Ovary (tissue), 3 donors: ENCODE results near the gene CELA2A.
"Not testable (repeated sequence)": the region's sequence is repeated elsewhere in the genome, so short reads cannot be mapped to it uniquely, and the experiment has no call there.

Source experiments
- EP300 ChIP-seq: sonication (generic); formaldehyde crosslinking; IDR thresholded peaks from one replicate; pipeline ENCODE4 v1.6.1; 2017; ENCODE audit warnings: antibody characterized with exemption
- POLR2A ChIP-seq: fragments of 450-650 bp; IDR thresholded peaks from one replicate; pipeline ENCODE4 v1.6.1; 2017; ENCODE audit warnings: antibody characterized with exemption, mild to moderate bottlenecking, moderate library complexity
- TF ChIP-seq, protein P1 (sequence below), 3 donors: fragments of 450-650 bp in 2 of 3; fragments of 200-600 bp in 1 of 3; IDR thresholded peaks; one replicate each; pipeline versions ENCODE4 v1.5.1 to v1.8.0; 2016 to 2022; ENCODE audit warnings: antibody characterized with exemption in 3 of 3, mild to moderate bottlenecking in 1 of 3
- donor health status: DM: no; HTN: no; CAD: no.

DNA sequence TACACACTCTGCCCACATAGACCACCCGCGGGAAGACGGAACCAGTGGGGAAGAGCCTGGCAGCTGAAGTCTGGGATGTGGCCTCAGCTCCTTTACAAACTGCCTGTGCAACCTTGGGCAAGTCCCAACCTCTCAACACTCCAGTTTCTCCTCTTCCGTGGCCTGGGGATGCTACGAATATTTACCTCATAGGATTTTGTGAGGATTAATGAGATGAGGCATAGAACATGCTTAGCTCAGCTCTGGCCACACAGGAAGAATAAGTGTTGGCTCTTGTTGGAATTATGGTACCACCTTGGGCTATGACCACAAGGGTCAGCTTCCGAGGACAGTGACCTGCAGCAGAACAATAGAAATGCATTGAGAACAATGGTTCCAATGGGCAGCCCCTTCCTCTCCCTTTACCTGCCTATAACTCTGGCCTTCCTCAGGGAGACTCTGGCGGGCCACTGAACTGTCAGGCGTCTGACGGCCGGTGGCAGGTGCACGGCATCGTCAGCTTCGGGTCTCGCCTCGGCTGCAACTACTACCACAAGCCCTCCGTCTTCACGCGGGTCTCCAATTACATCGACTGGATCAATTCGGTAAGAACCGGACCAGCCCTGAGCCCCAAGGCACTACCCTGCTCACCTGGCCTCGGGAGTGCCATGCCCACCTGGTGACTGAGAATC, 10.6 kb downstream of the CELA2A start:
- TF ChIP-seq, protein P1, sequence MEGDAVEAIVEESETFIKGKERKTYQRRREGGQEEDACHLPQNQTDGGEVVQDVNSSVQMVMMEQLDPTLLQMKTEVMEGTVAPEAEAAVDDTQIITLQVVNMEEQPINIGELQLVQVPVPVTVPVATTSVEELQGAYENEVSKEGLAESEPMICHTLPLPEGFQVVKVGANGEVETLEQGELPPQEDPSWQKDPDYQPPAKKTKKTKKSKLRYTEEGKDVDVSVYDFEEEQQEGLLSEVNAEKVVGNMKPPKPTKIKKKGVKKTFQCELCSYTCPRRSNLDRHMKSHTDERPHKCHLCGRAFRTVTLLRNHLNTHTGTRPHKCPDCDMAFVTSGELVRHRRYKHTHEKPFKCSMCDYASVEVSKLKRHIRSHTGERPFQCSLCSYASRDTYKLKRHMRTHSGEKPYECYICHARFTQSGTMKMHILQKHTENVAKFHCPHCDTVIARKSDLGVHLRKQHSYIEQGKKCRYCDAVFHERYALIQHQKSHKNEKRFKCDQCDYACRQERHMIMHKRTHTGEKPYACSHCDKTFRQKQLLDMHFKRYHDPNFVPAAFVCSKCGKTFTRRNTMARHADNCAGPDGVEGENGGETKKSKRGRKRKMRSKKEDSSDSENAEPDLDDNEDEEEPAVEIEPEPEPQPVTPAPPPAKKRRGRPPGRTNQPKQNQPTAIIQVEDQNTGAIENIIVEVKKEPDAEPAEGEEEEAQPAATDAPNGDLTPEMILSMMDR (IDR thresholded peaks at IDR 0.05), result not testable (repeated sequence)
- TF ChIP-seq EP300, POLR2A: not testable (repeated sequence)
